Activated CD8-positive, alpha-beta T cell treated with anti-CD3 and anti-CD28 coated beads, Interleukin-2, amount 10 ng/mL, durations not matched to agents 7 days and 5 days (primary cell): Measurements from ENCODE around the gene CCDC78. TPM values are rescaled to one million over a fixed set of nuclear protein-coding genes. Genes with fewer than 3 reads are reported as not detected.

Source experiments
- ATAC-seq: fragments of 150-1000 bp; cut with Tn5 transposase; one replicate; pipeline ENCODE4 v1.10.0; 2021; ENCODE audit warnings: moderate library complexity
- CTCF ChIA-PET: fragments of 350-600 bp; sonication (Branson Sonifier 250); formaldehyde crosslinking; loops from one replicate; lab custom pipeline; 2021; ENCODE audit warnings: antibody characterized with exemption; lab: Charles Lee
- POLR2A ChIA-PET: fragments of 350-600 bp; sonication (Branson Sonifier 250); formaldehyde crosslinking; loops from one replicate; lab custom pipeline; 2021; ENCODE audit warnings: antibody characterized with exemption; lab: Charles Lee
- DNase-seq: peaks from one replicate; pipeline ENCODE4 v3.0.0-alpha.2; 2020
- H3K27ac Mint-ChIP-seq: one replicate; pipeline ENCODE4 v1.8.0; 2021; ENCODE audit warnings: mild to moderate bottlenecking, mixed read lengths
- H3K27me3 Mint-ChIP-seq: one replicate; pipeline ENCODE4 v1.8.0; 2021; ENCODE audit warnings: low read depth, mixed read lengths
- H3K36me3 Mint-ChIP-seq: one replicate; pipeline ENCODE4 v1.8.0; 2021; ENCODE audit warnings: low read depth, mixed read lengths
- H3K4me1 Mint-ChIP-seq: one replicate; pipeline ENCODE4 v1.8.0; 2021; ENCODE audit warnings: low read depth, mixed read lengths
- H3K4me3 Mint-ChIP-seq: one replicate; pipeline ENCODE4 v1.8.0; 2021; ENCODE audit warnings: mild to moderate bottlenecking, mixed read lengths
- H3K9me3 Mint-ChIP-seq: one replicate; pipeline ENCODE4 v1.8.0; 2022; ENCODE audit warnings: mixed read lengths; ENCODE audit not compliant: insufficient read depth
- microRNA-seq: library from miRNA; unstranded; fragments of <30 nt; microRNA quantifications from one replicate; pipeline ENCODE4 v1.2.0, GENCODE V29; 2022
- total RNA-seq, 2 experiments: library from RNA; stranded (reverse); gene quantifications; one replicate each; pipeline ENCODE4 v1.2.3, GENCODE V29; 2021

Gene CCDC78
- total RNA-seq, 2 experiments from 2014 or later, result 3.9 TPM

GRCh38 chr16:676913-677312 lies 49.3 kb downstream of the CCDC78 start:
- peaks cover 15% of the 10 kb centered on the region for H3K36me3 Mint-ChIP-seq
- CTCF ChIA-PET, result no interaction called here
- POLR2A ChIA-PET, result interaction anchor here (0.6 kb wide), 1 partner anchor 108 kb away, joined by 4 read pairs; no protein-coding TSS in a partner anchor
- DNase-seq (no peak), ATAC-seq (no peak)
- peaks cover 24% of the 10 kb centered on the region for H3K4me1 Mint-ChIP-seq
- no peak overlapping the region for H3K4me3 Mint-ChIP-seq
- H3K9me3 Mint-ChIP-seq, result no peaks in the 10 kb centered on the region
- peaks cover 6% of the 10 kb centered on the region for H3K27me3 Mint-ChIP-seq
- no peak overlapping the region for H3K27ac Mint-ChIP-seq

GRCh38 chr16:676565-676902 lies 49.7 kb downstream of the CCDC78 start:
- CTCF ChIA-PET, result no interaction called here
- no peak overlapping the region for H3K4me3 Mint-ChIP-seq
- DNase-seq, result no peak
- H3K27ac Mint-ChIP-seq, result no peak overlapping the region
- H3K27me3 Mint-ChIP-seq, result peaks cover 6% of the 10 kb centered on the region
- peaks cover 11% of the 10 kb centered on the region for H3K36me3 Mint-ChIP-seq
- H3K4me1 Mint-ChIP-seq, result peaks cover 20% of the 10 kb centered on the region
- no peak for ATAC-seq
- POLR2A ChIA-PET, result interaction anchor here (1.4 kb wide), 1 partner anchor 13 kb away, joined by 7 read pairs; the partner anchor contains the start of gene WDR24
- H3K9me3 Mint-ChIP-seq, result no peaks in the 10 kb centered on the region

GRCh38 chr16:675884-676564 lies 50.2 kb downstream of the CCDC78 start:
- Mint-ChIP-seq H3K4me3 (no peak overlapping the region), H3K9me3 (no peaks in the 10 kb centered on the region), H3K36me3 (peaks cover 9% of the 10 kb centered on the region), H3K27me3 (peaks cover 6% of the 10 kb centered on the region), H3K4me1 (peaks cover 15% of the 10 kb centered on the region), H3K27ac (no peak overlapping the region)
- no peak for DNase-seq
- ChIA-PET CTCF (no interaction called here), POLR2A (interaction anchor here (1.1 to 1.4 kb wide), 2 partner anchors 9 to 14 kb away, joined by 4 to 7 read pairs; partner anchors contain the start of gene WDR24)
- ATAC-seq, result no peak

- Mint-ChIP-seq H3K9me3 (no peaks in the 10 kb centered on the region), H3K27me3 (peaks cover 6% of the 10 kb centered on the region), H3K27ac (no peak within 1 kb of the TSS), H3K36me3 (peaks cover 10% of the 10 kb centered on the region), H3K4me3 (no peak within 1 kb of the TSS), H3K4me1 (peaks cover 13% of the 10 kb centered on the region)
- ATAC-seq, result no peak
- ChIA-PET CTCF (no interaction called here), POLR2A (interaction anchor here (1.1 to 1.4 kb wide), 2 partner anchors 8 to 15 kb away, joined by 4 to 7 read pairs; partner anchors contain the start of gene WDR24)
- DNase-seq, result no peak
Measured at GRCh38 chr16:674968-675883, 51.0 kb downstream of the CCDC78 start, which contains the start of gene RHBDL1. TSS of gene RHBDL1 (plus strand) at chr16:675671. CDS start at chr16:675791, 120 bp downstream.

GRCh38 chr16:674214-674881 lies 51.9 kb downstream of the CCDC78 start:
- CTCF ChIA-PET, result no interaction called here
- DNase-seq, result no peak
- Mint-ChIP-seq H3K27me3 (peaks cover 6% of the 10 kb centered on the region), H3K36me3 (peaks cover 14% of the 10 kb centered on the region), H3K27ac (no peak overlapping the region), H3K4me3 (no peak overlapping the region), H3K4me1 (peaks cover 16% of the 10 kb centered on the region), H3K9me3 (no peaks in the 10 kb centered on the region)
- POLR2A ChIA-PET, result no interaction called here
- no peak for ATAC-seq

- peaks cover 14% of the 10 kb centered on the region for H3K36me3 Mint-ChIP-seq
- ChIA-PET POLR2A (no interaction called here), CTCF (no interaction called here)
- H3K27ac Mint-ChIP-seq, result no peak overlapping the region
- H3K4me3 Mint-ChIP-seq, result no peak overlapping the region
- H3K27me3 Mint-ChIP-seq, result peaks cover 6% of the 10 kb centered on the region
- ATAC-seq (no peak), DNase-seq (no peak)
- H3K4me1 Mint-ChIP-seq, result peaks cover 14% of the 10 kb centered on the region
- no peaks in the 10 kb centered on the region for H3K9me3 Mint-ChIP-seq
Measured at GRCh38 chr16:673399-673991, 52.7 kb downstream of the CCDC78 start.

- ATAC-seq, result no peak
- Mint-ChIP-seq H3K4me1 (peaks cover 14% of the 10 kb centered on the region), H3K27ac (no peak overlapping the region), H3K27me3 (peaks cover 6% of the 10 kb centered on the region), H3K4me3 (no peak overlapping the region), H3K9me3 (no peaks in the 10 kb centered on the region), H3K36me3 (peaks cover 14% of the 10 kb centered on the region)
- DNase-seq, result no peak
- ChIA-PET CTCF (no interaction called here), POLR2A (no interaction called here)
Measured at GRCh38 chr16:672851-673250, 53.4 kb downstream of the CCDC78 start.

Small RNAs within 50 kb of the gene (microRNA-seq; reads per million reads assigned to microRNA genes)
- gene MIR662, result not detected

Other genes with a start within 250 kb of the CCDC78 start
- 10 to 100 TPM; 85.3 to 93.0 TPM for gene CAPN15, start 198.7 kb downstream of the CCDC78 start, total RNA-seq
- not detected for gene PRR35, start 166.0 kb downstream of the CCDC78 start, total RNA-seq
- gene NHLRC4, start 159.4 kb downstream of the CCDC78 start, total RNA-seq, result 1 to 10 TPM; 1.6 TPM
- 10 to 100 TPM; 41.2 to 43.0 TPM for gene PIGQ, start 156.5 kb downstream of the CCDC78 start, total RNA-seq
- gene RAB40C, start 136.4 kb downstream of the CCDC78 start, total RNA-seq, result 10 to 100 TPM; 13.1 to 15.0 TPM
- gene WFIKKN1, start 95.5 kb downstream of the CCDC78 start, total RNA-seq, result under 1 TPM; 0.47 to 0.68 TPM
- 10 to 100 TPM; 89.0 to 94.0 TPM for gene METTL26, start 90.1 kb downstream of the CCDC78 start, total RNA-seq
- gene MCRIP2, start 84.6 kb downstream of the CCDC78 start, total RNA-seq, result 10 to 100 TPM; 40.6 to 40.9 TPM
- 100 to 1,000 TPM in 1 of 2 experiments, 10 to 100 TPM in 1; 96.8 to 106 TPM for gene WDR90, start 77.1 kb downstream of the CCDC78 start, total RNA-seq
- gene RHOT2, start 58.3 kb downstream of the CCDC78 start, total RNA-seq, result 100 to 1,000 TPM; 135 to 139 TPM
- 1 to 10 TPM; 1.4 to 1.9 TPM for gene RHBDL1, start 50.8 kb downstream of the CCDC78 start, total RNA-seq
- 10 to 100 TPM; 80.4 to 86.4 TPM for gene STUB1, start 46.0 kb downstream of the CCDC78 start, total RNA-seq
- gene JMJD8, start 42.1 kb downstream of the CCDC78 start, total RNA-seq, result 10 to 100 TPM; 36.1 to 39.0 TPM
- gene WDR24, start 36.0 kb downstream of the CCDC78 start, total RNA-seq, result 10 to 100 TPM; 16.9 to 19.4 TPM
- 1 to 10 TPM; 5.9 to 7.3 TPM for gene FBXL16, start 20.6 kb downstream of the CCDC78 start, total RNA-seq
- gene METRN, start 11.3 kb downstream of the CCDC78 start, total RNA-seq, result 10 to 100 TPM in 1 of 2 experiments, 1 to 10 TPM in 1; 8.1 to 10.6 TPM
- 10 to 100 TPM; 12.3 to 14.2 TPM for gene ANTKMT, start 5.3 kb downstream of the CCDC78 start, total RNA-seq
- 10 to 100 TPM in 1 of 2 experiments, 1 to 10 TPM in 1; 8.4 to 11.2 TPM for gene HAGHL, start 663 bp upstream of the CCDC78 start, total RNA-seq
- gene CIAO3, start 14.6 kb upstream of the CCDC78 start, total RNA-seq, result 10 to 100 TPM; 24.9 to 32.4 TPM
- gene MSLN, start 34.3 kb upstream of the CCDC78 start, total RNA-seq, result not detected
- gene RPUSD1, start 61.9 kb upstream of the CCDC78 start, total RNA-seq, result 10 to 100 TPM; 25.9 to 30.1 TPM
- gene CHTF18, start 62.2 kb upstream of the CCDC78 start, total RNA-seq, result 100 to 1,000 TPM; 102 to 126 TPM
- gene GNG13, start 74.3 kb upstream of the CCDC78 start, total RNA-seq, result not detected
- 10 to 100 TPM; 14.3 to 17.4 TPM for gene LMF1, start 244.5 kb upstream of the CCDC78 start, total RNA-seq